Activated CD4-positive, alpha-beta T cell treated with anti-CD3 and anti-CD28 coated beads, Interleukin-2, amount 10 ng/mL, durations not matched to agents 7 days and 5 days (primary cell): ENCODE measurements around the gene ENPP7. TPM values are rescaled to one million over a fixed set of nuclear protein-coding genes. Genes with fewer than 3 reads are reported as not detected.
A peak's percentile ranks its signal among the peaks of the same experiment; 100 is the strongest.

Source experiments
- CTCF ChIA-PET: fragments of 350-600 bp; sonication (Branson Sonifier 250); formaldehyde crosslinking; loops from one replicate; lab custom pipeline; 2021; ENCODE audit warnings: antibody characterized with exemption; lab: Charles Lee
- POLR2A ChIA-PET: fragments of 350-600 bp; sonication (Branson Sonifier 250); formaldehyde crosslinking; loops from one replicate; lab custom pipeline; 2021; ENCODE audit warnings: antibody characterized with exemption; lab: Charles Lee
- DNase-seq: peaks from one replicate; pipeline ENCODE4 v3.0.0-alpha.2; 2020
- H3K27ac Mint-ChIP-seq: one replicate; pipeline ENCODE4 v1.8.0; 2021; ENCODE audit warnings: mild to moderate bottlenecking, moderate library complexity, mixed read lengths
- H3K27me3 Mint-ChIP-seq: one replicate; pipeline ENCODE4 v1.8.0; 2021; ENCODE audit warnings: mixed read lengths
- H3K36me3 Mint-ChIP-seq: one replicate; pipeline ENCODE4 v1.8.0; 2021; ENCODE audit warnings: low read depth, mixed read lengths
- H3K4me1 Mint-ChIP-seq: one replicate; pipeline ENCODE4 v1.8.0; 2021; ENCODE audit warnings: mixed read lengths
- H3K4me3 Mint-ChIP-seq: one replicate; pipeline ENCODE4 v1.8.0; 2021; ENCODE audit warnings: mild to moderate bottlenecking, moderate library complexity, mixed read lengths
- H3K9me3 Mint-ChIP-seq: one replicate; pipeline ENCODE4 v1.8.0; 2021; ENCODE audit warnings: mixed read lengths
- total RNA-seq, 2 experiments: library from RNA; stranded (reverse); gene quantifications; one replicate each; pipeline ENCODE4 v1.2.3, GENCODE V29; 2021

Gene ENPP7
- total RNA-seq, 2 experiments from 2014 or later = not detected

GRCh38 chr17:79740413-79740812, 9.7 kb downstream of the ENPP7 start:
- Mint-ChIP-seq H3K9me3 (no peaks in the 10 kb centered on the region), H3K4me3 (no peak overlapping the region), H3K27me3 (peaks cover 23% of the 10 kb centered on the region), H3K4me1 (peaks cover 5% of the 10 kb centered on the region), H3K36me3 (no peaks in the 10 kb centered on the region), H3K27ac (no peak overlapping the region)
- CTCF ChIA-PET = interaction anchor here (1.9 to 2.1 kb wide), 2 partner anchors 7 to 99 kb away, joined by 10 to 11 read pairs; partner anchors contain the start of gene CBX4
- POLR2A ChIA-PET = no interaction called here
- no peak for DNase-seq

- Mint-ChIP-seq H3K4me3 (no peak overlapping the region), H3K4me1 (peaks cover 14% of the 10 kb centered on the region), H3K27ac (no peak overlapping the region), H3K36me3 (no peaks in the 10 kb centered on the region), H3K27me3 (peaks cover 25% of the 10 kb centered on the region), H3K9me3 (no peaks in the 10 kb centered on the region)
- DNase-seq = no peak
- CTCF ChIA-PET = interaction anchor here (0.6 to 2.1 kb wide), 9 partner anchors 8 to 1745 kb away, joined by 3 to 11 read pairs (median 3); partner anchors contain the start of gene CBX4
- POLR2A ChIA-PET = no interaction called here
Observed at GRCh38 chr17:79741401-79741750, 10.6 kb downstream of the ENPP7 start.

GRCh38 chr17:79741751-79742588, 11.2 kb downstream of the ENPP7 start:
- H3K9me3 Mint-ChIP-seq = no peaks in the 10 kb centered on the region
- peaks cover 31% of the 10 kb centered on the region for H3K27me3 Mint-ChIP-seq
- H3K27ac Mint-ChIP-seq = no peak overlapping the region
- peak; percentile 75 for DNase-seq
- no peaks in the 10 kb centered on the region for H3K36me3 Mint-ChIP-seq
- ChIA-PET POLR2A (no interaction called here), CTCF (interaction anchor here (0.6 to 2.1 kb wide), 9 partner anchors 9 to 1745 kb away, joined by 3 to 11 read pairs (median 3); partner anchors contain the start of gene CBX4)
- no peak overlapping the region for H3K4me3 Mint-ChIP-seq
- H3K4me1 Mint-ChIP-seq = peaks cover 17% of the 10 kb centered on the region

GRCh38 chr17:79742589-79742918, 11.8 kb downstream of the ENPP7 start:
- DNase-seq = no peak
- CTCF ChIA-PET = interaction anchor here (1.0 to 2.1 kb wide), 6 partner anchors 9 to 97 kb away, joined by 3 to 11 read pairs (median 4); partner anchors contain the start of gene CBX4
- Mint-ChIP-seq H3K9me3 (no peaks in the 10 kb centered on the region), H3K27ac (no peak overlapping the region), H3K27me3 (peaks cover 35% of the 10 kb centered on the region), H3K4me1 (peaks cover 17% of the 10 kb centered on the region), H3K4me3 (no peak overlapping the region), H3K36me3 (no peaks in the 10 kb centered on the region)
- POLR2A ChIA-PET = no interaction called here

- ChIA-PET CTCF (interaction anchor here (0.7 to 1.7 kb wide), 2 partner anchors 68 to 227 kb away, joined by 3 to 5 read pairs; no protein-coding TSS in a partner anchor), POLR2A (no interaction called here)
- H3K4me1 Mint-ChIP-seq = peaks cover 20% of the 10 kb centered on the region
- no peaks in the 10 kb centered on the region for H3K9me3 Mint-ChIP-seq
- no peak overlapping the region for H3K27ac Mint-ChIP-seq
- no peak overlapping the region for H3K4me3 Mint-ChIP-seq
- H3K27me3 Mint-ChIP-seq = peaks cover 39% of the 10 kb centered on the region
- peaks cover 2% of the 10 kb centered on the region for H3K36me3 Mint-ChIP-seq
- DNase-seq = no peak
Observed at GRCh38 chr17:79742951-79743476, 12.3 kb downstream of the ENPP7 start.

- DNase-seq = no peak
- H3K27me3 Mint-ChIP-seq = peaks cover 40% of the 10 kb centered on the region
- H3K4me3 Mint-ChIP-seq = no peak overlapping the region
- peaks cover 2% of the 10 kb centered on the region for H3K36me3 Mint-ChIP-seq
- H3K4me1 Mint-ChIP-seq = peaks cover 20% of the 10 kb centered on the region
- CTCF ChIA-PET = interaction anchor here (0.7 to 1.7 kb wide), 3 partner anchors 35 to 227 kb away, joined by 3 to 5 read pairs (median 3); no protein-coding TSS in a partner anchor
- POLR2A ChIA-PET = no interaction called here
- H3K27ac Mint-ChIP-seq = no peak overlapping the region
- H3K9me3 Mint-ChIP-seq = no peaks in the 10 kb centered on the region
Observed at GRCh38 chr17:79743614-79744013, 12.9 kb downstream of the ENPP7 start.

- Mint-ChIP-seq H3K27ac (peak overlapping the region; percentile 72), H3K9me3 (no peaks in the 10 kb centered on the region), H3K4me1 (peaks cover 20% of the 10 kb centered on the region), H3K36me3 (peaks cover 2% of the 10 kb centered on the region), H3K27me3 (peaks cover 40% of the 10 kb centered on the region), H3K4me3 (peak overlapping the region; percentile 34)
- ChIA-PET POLR2A (no interaction called here), CTCF (interaction anchor here (0.6 to 2.3 kb wide), 17 partner anchors 10 to 550 kb away, joined by 3 to 8 read pairs (median 4); partner anchors contain the start of genes CBX4 and CBX8)
- no peak for DNase-seq
Observed at GRCh38 chr17:79745641-79746105, 14.9 kb downstream of the ENPP7 start.

GRCh38 chr17:79746889-79747507, 16.3 kb downstream of the ENPP7 start:
- H3K36me3 Mint-ChIP-seq = peaks cover 2% of the 10 kb centered on the region
- H3K4me1 Mint-ChIP-seq = peaks cover 20% of the 10 kb centered on the region
- CTCF ChIA-PET = interaction anchor here (0.6 to 2.3 kb wide), 6 partner anchors 16 to 93 kb away, joined by 3 to 8 read pairs (median 4); partner anchors contain the start of gene CBX4
- no peaks in the 10 kb centered on the region for H3K9me3 Mint-ChIP-seq
- H3K27ac Mint-ChIP-seq = no peak overlapping the region
- H3K27me3 Mint-ChIP-seq = peaks cover 50% of the 10 kb centered on the region
- DNase-seq = no peak
- POLR2A ChIA-PET = no interaction called here
- no peak overlapping the region for H3K4me3 Mint-ChIP-seq

- ChIA-PET POLR2A (no interaction called here), CTCF (interaction anchor here (0.6 to 2.3 kb wide), 3 partner anchors 28 to 92 kb away, joined by 3 to 6 read pairs (median 3); partner anchors contain the start of gene CBX4)
- H3K27me3 Mint-ChIP-seq = peaks cover 48% of the 10 kb centered on the region
Observed at GRCh38 chr17:79747508-79748294, 17.0 kb downstream of the ENPP7 start.

GRCh38 chr17:79748295-79749099, 17.8 kb downstream of the ENPP7 start:
- H3K4me1 Mint-ChIP-seq = peaks cover 20% of the 10 kb centered on the region
- H3K27me3 Mint-ChIP-seq = peaks cover 44% of the 10 kb centered on the region
- H3K36me3 Mint-ChIP-seq = peaks cover 2% of the 10 kb centered on the region
- H3K27ac Mint-ChIP-seq = no peak overlapping the region
- no peaks in the 10 kb centered on the region for H3K9me3 Mint-ChIP-seq
- ChIA-PET CTCF (no interaction called here), POLR2A (no interaction called here)
- H3K4me3 Mint-ChIP-seq = no peak overlapping the region
- DNase-seq = no peak

More at GRCh38 chr17:79747508-79748294, 17.0 kb downstream of the ENPP7 start:
- Mint-ChIP-seq H3K4me3 (no peak overlapping the region), H3K27ac (no peak overlapping the region), H3K36me3 (peaks cover 2% of the 10 kb centered on the region), H3K9me3 (no peaks in the 10 kb centered on the region), H3K4me1 (peaks cover 20% of the 10 kb centered on the region)
- DNase-seq = no peak

GRCh38 chr17:79749156-79749815, 18.5 kb downstream of the ENPP7 start:
- DNase-seq = no peak
- no peaks in the 10 kb centered on the region for H3K9me3 Mint-ChIP-seq
- no peak overlapping the region for H3K4me3 Mint-ChIP-seq
- peaks cover 44% of the 10 kb centered on the region for H3K27me3 Mint-ChIP-seq
- H3K36me3 Mint-ChIP-seq = peaks cover 2% of the 10 kb centered on the region
- POLR2A ChIA-PET = no interaction called here
- H3K4me1 Mint-ChIP-seq = peaks cover 20% of the 10 kb centered on the region
- H3K27ac Mint-ChIP-seq = no peak overlapping the region
- CTCF ChIA-PET = no interaction called here
